ENCODE results near the gene ANKRD44.

Gene ANKRD44

DNA sequence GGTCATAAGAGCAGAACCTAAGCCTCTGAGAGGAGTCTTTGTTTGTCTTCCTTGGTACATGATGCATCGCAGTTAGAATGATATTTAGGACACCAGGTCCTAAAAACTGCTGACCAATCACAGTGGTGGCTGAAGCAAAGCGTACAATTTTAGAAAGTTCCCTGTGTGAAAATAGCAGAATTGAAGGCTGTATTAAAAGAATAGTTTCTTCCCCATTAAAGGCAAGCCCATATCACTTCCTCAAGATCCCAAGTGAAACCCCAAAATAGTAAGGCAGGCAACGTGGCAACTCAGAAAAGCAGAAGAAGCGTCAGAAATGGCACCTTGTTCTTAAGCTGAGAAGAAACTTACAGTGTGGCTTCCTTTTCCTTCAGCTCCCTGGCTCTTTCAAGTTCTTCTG lies 229.3 kb downstream of the ANKRD44 start:
- H3K23ac ChIP-seq (ENCODE audit: low read length in 2 of 2) = no peak overlapping the region
- no peaks in the 10 kb centered on the region for H3K27me3 ChIP-seq (ENCODE audit: control insufficient read depth in 1 of 2, insufficient read depth in 1 of 2, low read length in 2 of 2)
- H3K9me3 ChIP-seq (ENCODE audit: control insufficient read depth, low read length) = no peaks in the 10 kb centered on the region
- no peak overlapping the region for H3K4me3 ChIP-seq (ENCODE audit: insufficient read depth in 1 of 2, low read depth in 1 of 2, low read length in 2 of 2)
- no peak overlapping the region for H3K9ac ChIP-seq (ENCODE audit: low read length)
- H2AK5ac ChIP-seq (ENCODE audit: low read length, severe bottlenecking) = no peak overlapping the region
- no peak overlapping the region for H2BK5ac ChIP-seq (ENCODE audit: low read depth, low read length, poor library complexity, severe bottlenecking)
- 86% methylated on average over 3 of the region's 4 CpGs for WGBS
- H4K8ac ChIP-seq (ENCODE audit: low read length) = no peak overlapping the region
- H3K18ac ChIP-seq (ENCODE audit: low read depth in 1 of 2, low read length in 2 of 2) = no peak overlapping the region
- DNase-seq = no peak
- H3K79me1 ChIP-seq (replicated peaks; ENCODE audit: low read length, poor library complexity, severe bottlenecking) = no peaks in the 10 kb centered on the region
- H3K36me3 ChIP-seq (ENCODE audit: control insufficient read depth in 1 of 2, insufficient read depth in 2 of 2, low read depth in 1 of 2, low read length in 2 of 2) = no peaks in the 10 kb centered on the region
- no peak overlapping the region for H2BK12ac ChIP-seq (ENCODE audit: low read length in 2 of 2)
- no peak overlapping the region for H3K4me2 ChIP-seq (ENCODE audit: low read length, poor library complexity, severe bottlenecking)
- no peak overlapping the region for H2AFZ ChIP-seq (ENCODE audit: low read depth, low read length)
- H3K4me1 ChIP-seq (ENCODE audit: control insufficient read depth, insufficient read depth, low read depth, low read length) = no peaks in the 10 kb centered on the region
- no peak overlapping the region for H2BK15ac ChIP-seq (ENCODE audit: low read depth, poor library complexity, severe bottlenecking)
- H2BK120ac ChIP-seq (ENCODE audit: low read depth, low read length) = no peak overlapping the region
- H3K27ac ChIP-seq (ENCODE audit: low read length, poor library complexity, severe bottlenecking) = no peak overlapping the region
- H4K91ac ChIP-seq (ENCODE audit: low read length) = no peak overlapping the region
- no peak overlapping the region for H3K4ac ChIP-seq (ENCODE audit: low read depth in 1 of 2, low read length in 2 of 2)
- H3K14ac ChIP-seq (ENCODE audit: low read length in 2 of 2) = no peak overlapping the region

DNA sequence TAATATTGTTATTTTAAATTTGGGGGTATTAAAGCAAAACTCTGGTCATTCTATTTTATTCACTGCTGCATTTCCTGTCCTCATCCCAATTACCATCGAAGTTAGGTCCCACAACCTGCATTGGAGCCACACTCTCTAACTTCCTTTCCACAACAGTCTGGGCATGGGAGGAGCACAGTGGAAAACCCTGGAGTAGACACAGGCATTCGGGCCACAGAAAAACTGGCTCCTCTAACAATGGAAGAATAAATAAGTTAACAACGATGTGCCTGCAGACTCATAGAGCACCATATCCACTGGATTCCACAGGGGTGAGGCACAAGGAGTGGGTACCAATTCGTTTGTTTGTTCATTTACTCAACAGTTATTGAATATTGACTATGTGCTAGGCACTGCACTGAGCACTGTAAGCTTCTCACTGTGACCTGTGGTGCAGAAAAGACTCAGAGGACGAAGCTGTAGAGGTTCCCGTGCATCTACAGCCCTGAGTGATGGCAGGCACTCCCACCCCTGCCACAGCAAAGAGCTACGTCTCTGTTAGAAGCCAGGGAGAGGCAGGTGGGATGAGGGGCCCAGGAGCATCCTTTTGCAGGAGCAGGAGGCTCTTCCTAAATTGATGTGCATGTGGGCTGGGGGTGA lies 229.9 kb downstream of the ANKRD44 start:
- Histone ChIP-seq H3K27me3 (ENCODE audit: control insufficient read depth in 1 of 2, insufficient read depth in 1 of 2, low read length in 2 of 2) (no peaks in the 10 kb centered on the region), H3K4me1 (ENCODE audit: control insufficient read depth, insufficient read depth, low read depth, low read length) (no peaks in the 10 kb centered on the region), H2BK15ac (ENCODE audit: low read depth, poor library complexity, severe bottlenecking) (no peak overlapping the region), H3K9me3 (ENCODE audit: control insufficient read depth, low read length) (no peaks in the 10 kb centered on the region), H3K4me2 (ENCODE audit: low read length, poor library complexity, severe bottlenecking) (no peak overlapping the region), H2BK120ac (ENCODE audit: low read depth, low read length) (no peak overlapping the region), H4K91ac (ENCODE audit: low read length) (no peak overlapping the region), H4K8ac (ENCODE audit: low read length) (no peak overlapping the region), H3K4me3 (ENCODE audit: insufficient read depth in 1 of 2, low read depth in 1 of 2, low read length in 2 of 2) (no peak overlapping the region), H3K14ac (ENCODE audit: low read length in 2 of 2) (no peak overlapping the region), H2AFZ (ENCODE audit: low read depth, low read length) (no peak overlapping the region), H3K27ac (ENCODE audit: low read length, poor library complexity, severe bottlenecking) (no peak overlapping the region), H2BK5ac (ENCODE audit: low read depth, low read length, poor library complexity, severe bottlenecking) (no peak overlapping the region), H3K9ac (ENCODE audit: low read length) (no peak overlapping the region), H3K36me3 (ENCODE audit: control insufficient read depth in 1 of 2, insufficient read depth in 2 of 2, low read depth in 1 of 2, low read length in 2 of 2) (no peaks in the 10 kb centered on the region), H2AK5ac (ENCODE audit: low read length, severe bottlenecking) (no peak overlapping the region), H3K23ac (ENCODE audit: low read length in 2 of 2) (no peak overlapping the region), H3K79me1 (replicated peaks; ENCODE audit: low read length, poor library complexity, severe bottlenecking) (no peaks in the 10 kb centered on the region), H3K18ac (ENCODE audit: low read depth in 1 of 2, low read length in 2 of 2) (no peak overlapping the region), H2BK12ac (ENCODE audit: low read length in 2 of 2) (no peak overlapping the region), H3K4ac (ENCODE audit: low read depth in 1 of 2, low read length in 2 of 2) (no peak overlapping the region)
- no peak for DNase-seq
- WGBS = 88% methylated on average over 7 of the region's 7 CpGs

DNA sequence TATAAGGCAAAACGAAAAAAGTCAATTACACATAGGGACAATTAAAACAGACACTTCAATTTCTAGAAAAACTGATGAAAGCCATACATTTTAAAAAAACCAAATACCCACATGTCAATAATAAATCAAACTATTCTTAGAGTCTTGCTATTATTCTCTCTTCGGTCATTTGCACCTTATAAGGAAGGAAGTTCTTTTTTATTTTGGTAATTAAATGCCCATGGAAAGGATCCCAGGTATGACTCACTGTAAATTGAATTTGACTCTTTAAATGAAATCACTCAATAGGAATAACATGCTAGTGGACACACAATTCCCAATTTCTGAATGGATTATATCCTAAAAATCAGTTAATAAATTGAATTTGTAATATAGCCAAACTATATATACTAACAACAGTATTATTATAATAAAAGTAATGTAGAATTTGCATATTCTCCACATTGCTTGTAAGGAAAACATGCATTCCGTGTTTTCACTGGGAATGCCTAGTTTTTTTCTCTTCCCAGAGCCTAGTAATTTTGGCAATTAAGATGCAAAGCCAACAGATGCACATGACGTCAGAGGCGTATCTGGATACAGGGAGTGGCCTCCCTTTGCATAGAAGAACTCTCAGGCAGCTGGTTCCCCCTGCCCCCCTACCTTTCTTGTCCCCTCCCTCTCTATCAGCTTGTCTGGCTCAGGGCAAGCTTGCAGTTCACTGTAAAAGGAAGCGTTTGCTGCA lies 230.6 kb downstream of the ANKRD44 start:
- no peak overlapping the region for H3K4me3 ChIP-seq (ENCODE audit: insufficient read depth in 1 of 2, low read depth in 1 of 2, low read length in 2 of 2)
- H3K23ac ChIP-seq (ENCODE audit: low read length in 2 of 2) = no peak overlapping the region
- no peak overlapping the region for H2AFZ ChIP-seq (ENCODE audit: low read depth, low read length)
- no peak overlapping the region for H2BK15ac ChIP-seq (ENCODE audit: low read depth, poor library complexity, severe bottlenecking)
- no peaks in the 10 kb centered on the region for H3K4me1 ChIP-seq (ENCODE audit: control insufficient read depth, insufficient read depth, low read depth, low read length)
- no peak overlapping the region for H2BK5ac ChIP-seq (ENCODE audit: low read depth, low read length, poor library complexity, severe bottlenecking)
- no peaks in the 10 kb centered on the region for H3K27me3 ChIP-seq (ENCODE audit: control insufficient read depth in 1 of 2, insufficient read depth in 1 of 2, low read length in 2 of 2)
- no peak overlapping the region for H3K4ac ChIP-seq (ENCODE audit: low read depth in 1 of 2, low read length in 2 of 2)
- no peak overlapping the region for H2AK5ac ChIP-seq (ENCODE audit: low read length, severe bottlenecking)
- no peak overlapping the region for H4K8ac ChIP-seq (ENCODE audit: low read length)
- no peak overlapping the region for H3K14ac ChIP-seq (ENCODE audit: low read length in 2 of 2)
- H3K9ac ChIP-seq (ENCODE audit: low read length) = no peak overlapping the region
- H3K4me2 ChIP-seq (ENCODE audit: low read length, poor library complexity, severe bottlenecking) = no peak overlapping the region
- no peak overlapping the region for H2BK120ac ChIP-seq (ENCODE audit: low read depth, low read length)
- H3K18ac ChIP-seq (ENCODE audit: low read depth in 1 of 2, low read length in 2 of 2) = no peak overlapping the region
- 75% methylated on average over 4 of the region's 6 CpGs for WGBS
- H4K91ac ChIP-seq (ENCODE audit: low read length) = no peak overlapping the region
- no peak overlapping the region for H2BK12ac ChIP-seq (ENCODE audit: low read length in 2 of 2)
- H3K36me3 ChIP-seq (ENCODE audit: control insufficient read depth in 1 of 2, insufficient read depth in 2 of 2, low read depth in 1 of 2, low read length in 2 of 2) = no peaks in the 10 kb centered on the region
- no peaks in the 10 kb centered on the region for H3K9me3 ChIP-seq (ENCODE audit: control insufficient read depth, low read length)
- no peak overlapping the region for H3K27ac ChIP-seq (ENCODE audit: low read length, poor library complexity, severe bottlenecking)
- DNase-seq = no peak
- no peaks in the 10 kb centered on the region for H3K79me1 ChIP-seq (replicated peaks; ENCODE audit: low read length, poor library complexity, severe bottlenecking)

DNA sequence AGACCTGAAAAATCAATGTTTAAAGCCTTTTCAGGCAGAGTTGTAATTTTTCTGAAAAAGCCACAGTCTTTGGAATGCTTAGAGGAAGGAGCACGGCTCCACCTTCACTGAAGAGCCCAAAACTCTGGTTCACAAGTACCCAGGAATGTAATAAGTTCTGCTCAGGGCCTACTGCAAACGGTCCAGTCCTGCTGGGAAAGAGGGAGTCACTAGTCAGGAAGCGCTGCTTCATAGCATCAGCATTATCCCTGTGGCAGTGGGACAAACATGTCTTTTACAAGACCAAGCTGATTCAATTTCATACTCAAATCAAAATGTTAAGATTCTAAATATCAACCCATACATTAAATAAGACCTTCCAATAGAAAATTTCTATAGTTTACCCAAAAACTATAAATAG lies 231.2 kb downstream of the ANKRD44 start:
- H2AFZ ChIP-seq (ENCODE audit: low read depth, low read length) = no peak overlapping the region
- no peak overlapping the region for H4K8ac ChIP-seq (ENCODE audit: low read length)
- no peak for DNase-seq
- H3K9me3 ChIP-seq (ENCODE audit: control insufficient read depth, low read length) = no peaks in the 10 kb centered on the region
- no peak overlapping the region for H2BK12ac ChIP-seq (ENCODE audit: low read length in 2 of 2)
- H4K91ac ChIP-seq (ENCODE audit: low read length) = no peak overlapping the region
- H3K23ac ChIP-seq (ENCODE audit: low read length in 2 of 2) = no peak overlapping the region
- H2BK120ac ChIP-seq (ENCODE audit: low read depth, low read length) = no peak overlapping the region
- no peak overlapping the region for H2AK5ac ChIP-seq (ENCODE audit: low read length, severe bottlenecking)
- no peak overlapping the region for H3K4ac ChIP-seq (ENCODE audit: low read depth in 1 of 2, low read length in 2 of 2)
- no peak overlapping the region for H3K9ac ChIP-seq (ENCODE audit: low read length)
- H3K79me1 ChIP-seq (replicated peaks; ENCODE audit: low read length, poor library complexity, severe bottlenecking) = no peaks in the 10 kb centered on the region
- H3K4me3 ChIP-seq (ENCODE audit: insufficient read depth in 1 of 2, low read depth in 1 of 2, low read length in 2 of 2) = no peak overlapping the region
- 80% methylated on average over 3 of the region's 3 CpGs for WGBS
- no peaks in the 10 kb centered on the region for H3K36me3 ChIP-seq (ENCODE audit: control insufficient read depth in 1 of 2, insufficient read depth in 2 of 2, low read depth in 1 of 2, low read length in 2 of 2)
- H3K18ac ChIP-seq (ENCODE audit: low read depth in 1 of 2, low read length in 2 of 2) = no peak overlapping the region
- no peaks in the 10 kb centered on the region for H3K27me3 ChIP-seq (ENCODE audit: control insufficient read depth in 1 of 2, insufficient read depth in 1 of 2, low read length in 2 of 2)
- H2BK15ac ChIP-seq (ENCODE audit: low read depth, poor library complexity, severe bottlenecking) = no peak overlapping the region
- H3K4me1 ChIP-seq (ENCODE audit: control insufficient read depth, insufficient read depth, low read depth, low read length) = no peaks in the 10 kb centered on the region
- no peak overlapping the region for H3K14ac ChIP-seq (ENCODE audit: low read length in 2 of 2)
- H2BK5ac ChIP-seq (ENCODE audit: low read depth, low read length, poor library complexity, severe bottlenecking) = no peak overlapping the region
- no peak overlapping the region for H3K27ac ChIP-seq (ENCODE audit: low read length, poor library complexity, severe bottlenecking)
- no peak overlapping the region for H3K4me2 ChIP-seq (ENCODE audit: low read length, poor library complexity, severe bottlenecking)
